Adrenal gland (tissue), 5 donors: ENCODE measurements around the gene TMEM130.

ENCODE experiments used
- POLR2A ChIP-seq, 2 donors: fragments of 450-650 bp; IDR thresholded peaks; one replicate each; pipeline ENCODE4 v1.6.1; 2017; ENCODE audit warnings: antibody characterized with exemption in 2 of 2, mild to moderate bottlenecking in 2 of 2, moderate library complexity in 1 of 2
- TF ChIP-seq, protein P1 (sequence below), 6 experiments: fragments of 450-650 bp in 4 of 6; fragments of 200-600 bp in 2 of 6; sonication (generic) in 1 of 6; IDR thresholded peaks; 1 replicate in 5 of 6; 2 replicates in 1 of 6; pipeline versions ENCODE4 v1.5.1 to v1.8.0; 2016 to 2021; ENCODE audit warnings: antibody characterized with exemption in 6 of 6, mild to moderate bottlenecking in 2 of 6, moderate library complexity in 1 of 6
- donor health status: DM: no; HTN: no; CAD: no.

DNA sequence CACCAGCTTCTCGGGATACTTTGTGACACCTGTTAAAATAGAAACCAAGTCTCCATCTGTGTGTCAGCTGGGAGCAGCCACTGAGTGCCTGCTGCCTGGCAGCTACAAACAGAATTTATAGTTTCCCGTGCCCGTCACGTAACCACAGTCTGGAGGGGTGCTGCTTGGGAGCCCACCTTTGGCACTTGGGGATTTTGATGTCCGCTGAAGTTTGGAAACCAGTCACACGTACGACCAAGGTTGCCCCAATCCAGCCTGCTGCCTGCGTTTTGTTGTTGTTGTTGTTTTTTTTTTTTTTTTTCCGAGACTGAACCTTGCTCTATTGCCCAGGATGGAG lies 10.1 kb upstream of the TMEM130 start:
- TF ChIP-seq, protein P1, sequence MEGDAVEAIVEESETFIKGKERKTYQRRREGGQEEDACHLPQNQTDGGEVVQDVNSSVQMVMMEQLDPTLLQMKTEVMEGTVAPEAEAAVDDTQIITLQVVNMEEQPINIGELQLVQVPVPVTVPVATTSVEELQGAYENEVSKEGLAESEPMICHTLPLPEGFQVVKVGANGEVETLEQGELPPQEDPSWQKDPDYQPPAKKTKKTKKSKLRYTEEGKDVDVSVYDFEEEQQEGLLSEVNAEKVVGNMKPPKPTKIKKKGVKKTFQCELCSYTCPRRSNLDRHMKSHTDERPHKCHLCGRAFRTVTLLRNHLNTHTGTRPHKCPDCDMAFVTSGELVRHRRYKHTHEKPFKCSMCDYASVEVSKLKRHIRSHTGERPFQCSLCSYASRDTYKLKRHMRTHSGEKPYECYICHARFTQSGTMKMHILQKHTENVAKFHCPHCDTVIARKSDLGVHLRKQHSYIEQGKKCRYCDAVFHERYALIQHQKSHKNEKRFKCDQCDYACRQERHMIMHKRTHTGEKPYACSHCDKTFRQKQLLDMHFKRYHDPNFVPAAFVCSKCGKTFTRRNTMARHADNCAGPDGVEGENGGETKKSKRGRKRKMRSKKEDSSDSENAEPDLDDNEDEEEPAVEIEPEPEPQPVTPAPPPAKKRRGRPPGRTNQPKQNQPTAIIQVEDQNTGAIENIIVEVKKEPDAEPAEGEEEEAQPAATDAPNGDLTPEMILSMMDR (IDR thresholded peaks at IDR 0.05): no peak
- TF ChIP-seq POLR2A (IDR thresholded peaks at IDR 0.05): no peak
